GM19395 (cell line): ENCODE data around the gene AHDC1.
"Not testable (repeated sequence)": the region's sequence is repeated elsewhere in the genome, so short reads cannot be mapped to it uniquely, and the experiment has no call there.

Source experiments
- ATAC-seq: cut with Tn5 transposase; IDR thresholded peaks from one replicate; pipeline ENCODE4 v1.9.1; 2021; ENCODE audit warnings: mild to moderate bottlenecking, moderate library complexity; ENCODE audit not compliant: unreplicated experiment

The AHDC1 gene

GRCh38 chr1:27519331-27520258, 84.3 kb downstream of the AHDC1 start:
- no peak for ATAC-seq

GRCh38 chr1:27518808-27519207, 85.1 kb downstream of the AHDC1 start:
- ATAC-seq: no peak

GRCh38 chr1:27517907-27518718, 85.8 kb downstream of the AHDC1 start:
- no peak for ATAC-seq

GRCh38 chr1:27517301-27517700, 86.6 kb downstream of the AHDC1 start:
- ATAC-seq: no peak

- no peak for ATAC-seq
These were observed 88.3 kb downstream of the AHDC1 start for GRCh38 chr1:27515626-27516025.

DNA sequence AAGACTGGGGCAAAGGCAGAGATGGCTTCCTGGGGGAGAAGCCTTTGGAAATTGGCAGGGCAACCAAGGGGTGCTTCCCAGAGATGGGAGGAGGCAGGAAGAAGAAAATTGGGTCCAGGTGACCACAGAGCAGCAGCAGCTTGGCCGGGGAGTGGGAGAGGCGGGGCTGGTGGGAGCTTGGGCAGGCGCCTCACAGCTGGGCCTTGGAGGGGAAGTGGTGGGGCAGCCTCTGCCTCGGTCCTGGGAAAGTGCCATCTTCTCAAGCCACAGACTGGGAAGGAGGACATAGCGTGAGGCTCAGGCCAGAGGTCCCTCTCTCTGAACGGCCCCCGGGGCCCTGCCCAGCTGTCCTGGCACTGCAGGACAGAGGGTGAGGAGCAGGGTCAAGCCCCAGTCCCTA, 90.0 kb downstream of the AHDC1 start:
- ATAC-seq: no peak

DNA sequence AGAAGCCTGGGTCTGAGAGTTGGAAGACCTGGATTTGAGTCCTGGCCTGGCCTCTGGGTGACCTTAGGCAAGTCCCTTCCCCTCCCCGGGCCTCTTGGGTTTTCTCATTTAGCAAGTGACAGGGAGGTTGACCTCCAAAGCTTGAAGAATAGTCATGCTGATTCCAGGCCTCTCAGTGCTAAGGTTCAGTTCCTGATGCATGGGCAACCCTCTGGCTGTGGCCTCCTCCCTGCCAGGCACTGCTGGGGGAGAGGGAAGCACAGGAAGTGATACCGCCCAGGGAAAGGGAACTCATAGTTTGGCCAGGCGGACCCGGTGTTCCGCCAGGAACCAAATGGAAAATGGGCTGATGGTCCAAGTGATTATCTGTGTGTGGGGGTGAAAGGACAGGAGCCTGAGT, 90.4 kb downstream of the AHDC1 start:
- no peak for ATAC-seq

DNA sequence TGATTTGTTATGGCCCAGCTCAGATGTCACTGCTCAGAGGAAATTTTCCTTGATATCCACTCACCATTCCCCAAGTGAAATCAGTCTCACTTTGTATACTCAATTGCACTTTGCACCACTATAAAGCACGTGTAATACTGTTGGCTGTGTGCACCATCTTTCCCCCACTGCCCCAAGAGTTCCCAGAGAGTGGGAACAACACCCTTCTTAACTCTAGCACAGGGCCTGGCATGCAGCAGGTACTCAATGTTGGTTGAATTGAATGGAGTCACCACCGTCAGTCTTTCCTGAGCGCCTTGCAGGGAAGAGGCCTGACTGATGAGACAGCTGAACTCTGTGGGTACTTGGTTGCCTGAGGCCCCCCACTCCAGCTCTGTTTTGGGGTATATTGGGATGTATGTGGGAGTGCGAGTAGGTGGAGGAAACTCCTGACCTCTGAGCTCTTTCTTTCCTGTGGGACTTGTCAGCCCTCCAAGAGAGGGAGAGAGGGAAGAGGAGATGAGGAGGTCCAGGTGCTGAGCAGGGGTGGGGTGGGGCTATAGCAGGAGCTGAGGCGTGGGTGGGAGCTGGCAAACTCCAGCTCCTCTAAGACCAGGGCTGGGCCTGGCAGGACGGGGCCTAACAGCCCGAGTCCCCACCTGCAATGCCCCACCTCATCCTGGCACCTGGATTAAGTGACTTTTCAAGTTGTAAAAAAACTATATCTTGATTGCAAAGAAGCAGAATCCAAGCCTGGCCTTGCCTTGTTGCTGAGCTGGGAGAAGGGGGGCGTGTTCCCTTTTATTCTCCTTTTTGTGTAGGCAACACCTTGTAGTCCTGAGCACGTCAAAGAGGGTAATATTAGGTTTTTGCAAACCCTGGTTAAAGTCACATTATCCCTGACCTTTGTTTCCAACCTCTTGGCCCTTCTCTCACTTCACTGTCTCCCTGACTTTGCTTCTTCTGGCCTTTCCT, 94.5 kb downstream of the AHDC1 start:
- no peak for ATAC-seq

DNA sequence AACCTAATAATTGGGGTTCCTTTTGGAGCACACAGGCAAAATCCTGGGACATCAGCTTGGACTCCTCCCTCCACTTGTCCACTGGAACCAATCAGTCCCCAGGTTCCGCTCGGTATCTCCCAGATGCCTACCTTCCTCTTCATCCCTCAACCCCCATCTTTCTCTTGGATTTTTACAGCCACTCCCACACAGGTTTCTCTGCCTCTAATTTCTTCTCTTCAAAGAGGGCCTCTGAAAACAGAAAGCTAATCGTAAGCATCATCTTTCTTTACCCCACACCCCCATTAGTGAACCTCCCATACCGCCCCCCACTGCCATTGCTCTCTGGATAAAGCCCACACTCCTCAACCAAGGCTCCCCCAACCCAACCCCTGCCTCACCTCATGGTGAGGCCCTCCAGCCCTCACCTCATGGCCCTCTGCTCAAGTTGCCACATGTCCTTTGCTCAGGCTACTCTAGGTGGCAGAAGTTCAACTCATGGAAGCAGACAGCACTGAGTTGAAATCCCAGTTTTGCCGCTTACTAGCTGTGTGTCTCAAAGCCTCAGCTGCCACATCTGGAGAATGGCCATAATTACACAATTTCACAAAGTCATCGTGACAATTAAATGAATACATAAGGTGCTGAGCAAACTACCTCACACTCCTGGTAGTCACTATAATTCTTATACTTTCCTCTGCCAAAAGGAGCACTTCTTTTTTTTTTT, 95.8 kb downstream of the AHDC1 start:
- no peak for ATAC-seq

DNA sequence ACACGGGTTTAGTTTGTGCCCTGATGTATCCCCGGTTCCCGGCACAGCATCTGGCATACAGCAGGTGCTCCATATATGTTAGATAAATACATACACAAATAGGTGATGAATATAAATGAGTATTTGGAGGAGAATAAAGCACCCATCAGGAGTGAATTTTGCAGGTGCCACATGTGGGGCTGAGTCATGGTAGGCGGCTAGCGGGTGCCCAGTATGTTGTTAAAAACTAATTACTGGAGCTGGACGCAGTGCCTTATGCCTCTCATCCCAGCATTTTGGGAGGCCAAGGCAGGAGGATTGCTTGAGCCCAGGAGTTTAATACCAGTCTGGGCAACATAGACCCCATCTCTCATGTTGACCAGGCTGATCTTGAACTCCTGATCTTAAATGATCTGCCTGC, 97.2 kb downstream of the AHDC1 start:
- no peak for ATAC-seq

DNA sequence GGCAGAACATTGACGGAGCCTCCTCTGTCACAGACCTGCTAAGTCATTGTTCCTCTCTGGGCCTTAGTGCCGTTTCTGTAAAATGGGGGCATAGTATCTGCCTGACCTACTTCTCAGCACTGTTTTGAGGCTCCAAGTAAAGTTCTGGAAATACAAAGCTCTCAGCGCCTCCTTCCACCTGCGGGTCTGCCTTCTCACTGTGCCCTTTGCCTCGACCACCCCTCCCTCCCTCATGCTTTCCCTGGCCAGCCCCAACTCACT, 98.6 kb downstream of the AHDC1 start:
- no peak for ATAC-seq

- ATAC-seq: no peak
These were observed 99.1 kb downstream of the AHDC1 start for GRCh38 chr1:27504588-27505419.

DNA sequence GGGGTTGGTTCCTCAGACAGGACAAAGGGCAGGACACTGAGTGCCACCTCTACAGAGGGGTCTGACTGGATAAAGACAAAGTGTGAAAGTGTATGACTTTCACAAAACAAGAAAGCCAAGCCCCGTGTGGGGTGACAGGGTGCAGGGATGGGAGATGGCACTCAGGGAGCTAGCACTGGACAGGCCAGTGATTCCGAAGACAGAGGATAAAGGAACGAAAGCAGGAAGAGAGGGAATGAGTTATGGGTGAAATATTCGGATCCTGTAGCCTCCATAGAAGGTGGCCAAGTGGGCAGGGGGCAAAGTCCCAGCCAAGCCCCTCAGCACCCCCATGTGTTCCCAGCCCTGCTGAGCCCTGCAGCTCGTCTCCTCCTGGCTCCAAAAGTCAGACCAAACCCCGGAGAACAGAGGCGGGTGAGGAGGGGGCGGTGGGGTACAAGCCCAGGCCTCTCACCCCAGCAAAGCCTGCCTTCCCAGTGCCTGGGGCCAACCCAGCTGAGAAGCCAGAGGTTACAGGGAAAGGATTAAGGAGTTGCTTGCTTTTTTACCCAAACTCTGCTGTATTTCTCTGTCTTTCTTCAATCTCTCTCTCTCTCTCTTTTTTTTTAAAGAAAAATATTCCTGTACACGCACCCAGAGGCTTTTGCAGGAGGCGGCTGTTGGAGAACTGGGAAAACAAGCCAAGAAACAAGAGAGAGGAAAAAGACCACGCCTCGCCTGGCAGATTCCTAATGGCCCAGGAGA, 99.9 kb downstream of the AHDC1 start:
- no peak for ATAC-seq

- no peak for ATAC-seq
These were observed 100.9 kb downstream of the AHDC1 start for GRCh38 chr1:27503033-27503432.

DNA sequence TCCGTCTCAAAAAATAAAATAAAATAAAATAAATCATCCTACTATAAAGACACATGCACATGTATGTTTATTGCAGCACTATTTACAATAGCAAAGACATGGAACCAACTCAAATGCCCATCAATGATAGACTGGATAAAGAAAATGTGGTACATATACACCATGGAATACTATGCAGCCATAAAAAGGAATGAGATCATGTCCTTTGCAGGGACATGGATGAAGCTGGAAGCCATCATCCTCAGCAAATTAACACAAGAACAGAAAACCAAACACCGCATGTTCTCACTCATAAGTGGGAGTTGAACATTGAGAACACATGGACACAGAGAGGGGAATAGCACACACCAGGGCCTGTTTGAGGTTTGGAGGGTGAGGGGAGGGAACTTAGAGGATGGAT, 102.8 kb downstream of the AHDC1 start:
- ATAC-seq: not testable (repeated sequence)

DNA sequence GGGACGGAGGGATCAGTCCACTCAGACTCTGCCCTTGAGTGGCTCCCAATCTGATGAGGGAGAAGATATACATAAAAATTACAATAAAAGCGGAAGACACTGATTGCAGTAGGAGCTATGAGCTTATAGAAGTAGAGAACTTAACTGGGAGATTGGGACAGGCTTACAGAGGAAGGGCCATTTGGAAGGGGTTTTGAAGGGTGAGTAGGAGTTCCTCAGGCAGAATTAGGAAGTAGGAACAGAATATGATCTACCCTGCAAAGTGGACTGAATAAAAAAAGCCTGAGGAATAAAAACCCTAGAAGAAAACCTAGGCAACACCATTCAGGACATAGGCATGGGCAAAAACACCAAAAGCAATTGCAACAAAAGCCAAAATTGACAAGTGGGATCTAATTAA, 104.8 kb downstream of the AHDC1 start:
- ATAC-seq: no peak

DNA sequence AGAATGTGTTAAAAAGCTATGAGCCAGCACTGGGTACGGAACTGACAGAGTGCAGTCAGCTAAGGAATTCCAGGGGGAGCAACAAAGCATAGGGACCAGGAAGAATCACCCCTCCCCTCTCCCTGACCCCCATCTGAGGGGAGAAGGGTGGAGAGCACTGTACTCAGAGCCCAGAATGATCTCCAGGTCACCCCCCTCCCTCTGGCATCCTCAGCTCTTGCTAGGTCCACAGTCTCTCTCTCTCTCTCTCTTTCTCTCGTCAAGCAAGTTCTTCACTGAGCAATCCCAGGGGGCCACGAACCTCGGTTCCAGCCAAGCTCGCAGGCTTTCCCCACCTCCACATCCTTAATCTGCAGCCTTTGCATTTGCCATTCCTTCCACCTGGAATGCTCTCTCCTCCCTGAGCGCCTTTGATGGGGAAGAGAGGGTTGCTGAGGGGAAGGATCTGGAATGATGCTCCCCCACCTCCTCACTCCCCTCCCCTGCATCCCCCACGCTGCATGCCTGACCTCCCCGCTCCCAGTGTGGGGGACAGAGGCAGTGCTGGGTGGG, 107.3 kb downstream of the AHDC1 start:
- ATAC-seq: no peak

- no peak for ATAC-seq
These were observed 111.1 kb downstream of the AHDC1 start for GRCh38 chr1:27492796-27493195.
